HepG2 (cell line): Measurements from ENCODE around the gene CNPPD1. TPM values are rescaled to one million over a fixed set of nuclear protein-coding genes. Genes with fewer than 3 reads are reported as not detected.

Source experiments
- FOXK1 ChIP-seq: sonication (generic); formaldehyde crosslinking; IDR thresholded peaks from 2 replicates; pipeline ENCODE4 v1.4.0; 2020; ENCODE audit warnings: low read depth, missing genetic modification reagents, borderline replicate concordance
- GATA4 ChIP-seq: sonication (generic); IDR thresholded peaks from 2 replicates; pipeline ENCODE4 v1.6.1; 2016; ENCODE audit warnings: antibody characterized with exemption, low read depth, borderline replicate concordance
- HMGA1 ChIP-seq: sonication (generic); formaldehyde crosslinking; conservative IDR thresholded peaks from 2 replicates; pipeline ENCODE4 v1.4.0; 2020; ENCODE audit warnings: missing genetic modification reagents
- KDM5B ChIP-seq: sonication (generic); formaldehyde crosslinking; IDR thresholded peaks from 2 replicates; pipeline ENCODE4 v1.4.0; 2020; ENCODE audit warnings: missing genetic modification reagents, mild to moderate bottlenecking, borderline replicate concordance
- MED1 ChIP-seq: sonication (generic); formaldehyde crosslinking; IDR thresholded peaks from 2 replicates; pipeline ENCODE4 v1.4.0; 2020; ENCODE audit warnings: missing genetic modification reagents
- MTF2 ChIP-seq: sonication (generic); formaldehyde crosslinking; IDR thresholded peaks from 2 replicates; pipeline ENCODE4 v1.5.0; 2020; ENCODE audit warnings: missing genetic modification reagents, borderline replicate concordance
- REPIN1 ChIP-seq: sonication (generic); formaldehyde crosslinking; IDR thresholded peaks from 2 replicates; pipeline ENCODE4 v1.8.0; 2022; ENCODE audit warnings: missing genetic modification reagents, low read depth, mild to moderate bottlenecking, borderline replicate concordance
- TBL1XR1 ChIP-seq: fragments of 150-350 bp; IDR thresholded peaks from 2 replicates; pipeline ENCODE4 v1.6.1; 2014; ENCODE audit warnings: borderline replicate concordance, low read length; ENCODE audit not compliant: partially characterized antibody
- ZFP36 ChIP-seq: fragments of 150-350 bp; IDR thresholded peaks from 2 replicates; pipeline ENCODE4 v1.6.1; 2018; ENCODE audit warnings: borderline replicate concordance, low read length, low read depth; ENCODE audit not compliant: partially characterized antibody
- ZKSCAN5 ChIP-seq: sonication (generic); formaldehyde crosslinking; IDR thresholded peaks from 2 replicates; pipeline ENCODE4 v1.5.1; 2020; ENCODE audit warnings: mild to moderate bottlenecking, missing genetic modification reagents
- ZMAT5 ChIP-seq: sonication (generic); formaldehyde crosslinking; IDR thresholded peaks from 2 replicates; pipeline ENCODE4 v1.5.0; 2020; ENCODE audit warnings: mild to moderate bottlenecking, low read depth, missing genetic modification reagents, borderline replicate concordance
- ZNF609 ChIP-seq: sonication (generic); formaldehyde crosslinking; IDR thresholded peaks from 2 replicates; pipeline ENCODE4 v1.4.0; 2020; ENCODE audit warnings: mild to moderate bottlenecking, missing genetic modification reagents, borderline replicate concordance
- ZUFSP ChIP-seq: sonication (generic); formaldehyde crosslinking; IDR thresholded peaks from 2 replicates; pipeline ENCODE4 v1.9.0; 2021; ENCODE audit warnings: missing genetic modification reagents, mild to moderate bottlenecking, borderline replicate concordance
- ZZZ3 ChIP-seq: sonication (generic); formaldehyde crosslinking; IDR thresholded peaks from 2 replicates; pipeline ENCODE4 v1.4.0; 2020; ENCODE audit warnings: missing genetic modification reagents, mild to moderate bottlenecking, borderline replicate concordance
- polyA plus RNA-seq, 8 experiments: library from polyadenylated mRNA; depleted of rRNA in 3 of 8; stranded (reverse) in 7 of 8; unstranded in 1 of 8; fragments of >200 nt; fragmentation: Illumina TruSeq in 4 of 8; extraction: Trizol in 4 of 8; gene quantifications; 2 replicates each; pipeline versions ENCODE4 v1.2.1 to v1.2.3, GENCODE V29; 2011 to 2016; ENCODE audit warnings: low read depth in 4 of 8, missing spikeins in 1 of 8, mixed read lengths in 1 of 8; ENCODE audit not compliant: insufficient read depth in 1 of 8
- total RNA-seq, 5 experiments: library from RNA; depleted of rRNA; stranded (reverse); fragments of >200 nt; fragmentation: Illumina TruSeq; extraction: Trizol; gene quantifications; 2 replicates each; pipeline ENCODE4 v1.2.3, GENCODE V29; 2016; ENCODE audit warnings: low read depth in 1 of 5
- TF ChIP-seq, protein P1 (sequence below): sonication (generic); formaldehyde crosslinking; IDR thresholded peaks from 2 replicates; pipeline ENCODE4 v1.4.0; 2020; ENCODE audit warnings: missing genetic modification reagents

Gene CNPPD1
- total and polyA plus RNA-seq, 2 of the 13 experiments (the other 11 are each of a cell fraction or from before 2014, with no cell fraction given) = 35.5 to 49.4 TPM

DNA sequence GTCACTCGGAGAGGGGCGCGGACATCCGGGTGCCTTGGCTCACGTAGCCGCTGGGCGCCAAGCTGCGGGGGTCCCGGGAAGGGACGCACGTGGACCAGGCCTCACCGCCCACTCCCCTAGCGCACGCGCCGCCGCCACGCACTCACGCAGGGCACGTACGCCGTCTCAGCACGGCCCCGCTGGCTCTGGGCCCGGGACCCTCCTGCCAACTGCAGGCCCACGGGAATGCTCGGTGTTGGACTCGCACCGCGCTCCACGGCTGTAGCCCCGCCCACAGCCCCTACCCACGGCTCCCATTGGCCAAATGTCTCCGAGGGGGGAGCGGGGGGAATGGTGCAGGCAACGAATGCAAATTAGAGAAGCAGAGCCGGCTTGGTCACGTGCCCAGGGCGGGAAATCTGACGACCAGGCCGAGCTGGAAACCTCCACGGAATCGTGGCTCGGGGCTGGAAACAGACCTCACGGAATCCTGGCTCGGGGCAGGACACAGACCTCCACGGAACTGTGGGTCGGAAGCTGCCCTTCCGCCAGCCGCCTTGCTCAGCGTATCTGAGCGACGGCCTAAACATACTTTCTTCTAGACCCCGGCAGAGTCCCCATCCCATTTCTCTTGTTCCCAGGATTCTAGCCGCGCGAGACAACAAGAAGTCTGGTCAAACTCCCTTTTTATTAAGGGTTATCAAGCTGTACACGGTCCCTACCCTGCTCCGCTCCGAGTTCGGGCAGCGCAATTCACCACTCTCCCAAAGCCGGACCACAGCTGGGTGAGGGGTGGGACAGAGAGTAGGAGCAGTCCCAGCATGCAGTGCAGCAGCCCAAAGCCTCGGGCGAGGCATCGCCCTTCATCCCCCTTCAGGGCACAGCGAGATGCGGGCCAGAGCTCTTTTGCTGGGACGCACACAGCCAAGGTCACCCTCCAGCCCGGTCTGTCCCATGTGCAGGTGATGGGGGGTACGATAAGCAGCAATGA, 42.3 kb upstream of the CNPPD1 start, which contains the start of gene ABCB6 (continued):
- TF ChIP-seq HMGA1 (CRISPR knock-in tag) (no peak), ZZZ3 (peak; percentile 96), FOXK1 (CRISPR knock-in tag) (peak; percentile 61; the same call in 1 of the 2 replicates), MED1 (peak; percentile 85; the same call in 1 of the 2 replicates), ZNF609 (peak; percentile 85; the same call in 1 of the 2 replicates), ZKSCAN5 (no peak), GATA4 (peak; percentile 73; the same call in 1 of the 2 replicates), KDM5B (CRISPR knock-in tag) (peak; percentile 100), MTF2 (peak; percentile 94; the same call in 1 of the 2 replicates), ZUFSP (CRISPR knock-in tag) (no peak), ZFP36 (no peak), TBL1XR1 (no peak), REPIN1 (CRISPR knock-in tag) (peak; percentile 98), ZMAT5 (CRISPR knock-in tag) (no peak)
- TF ChIP-seq, protein P1, sequence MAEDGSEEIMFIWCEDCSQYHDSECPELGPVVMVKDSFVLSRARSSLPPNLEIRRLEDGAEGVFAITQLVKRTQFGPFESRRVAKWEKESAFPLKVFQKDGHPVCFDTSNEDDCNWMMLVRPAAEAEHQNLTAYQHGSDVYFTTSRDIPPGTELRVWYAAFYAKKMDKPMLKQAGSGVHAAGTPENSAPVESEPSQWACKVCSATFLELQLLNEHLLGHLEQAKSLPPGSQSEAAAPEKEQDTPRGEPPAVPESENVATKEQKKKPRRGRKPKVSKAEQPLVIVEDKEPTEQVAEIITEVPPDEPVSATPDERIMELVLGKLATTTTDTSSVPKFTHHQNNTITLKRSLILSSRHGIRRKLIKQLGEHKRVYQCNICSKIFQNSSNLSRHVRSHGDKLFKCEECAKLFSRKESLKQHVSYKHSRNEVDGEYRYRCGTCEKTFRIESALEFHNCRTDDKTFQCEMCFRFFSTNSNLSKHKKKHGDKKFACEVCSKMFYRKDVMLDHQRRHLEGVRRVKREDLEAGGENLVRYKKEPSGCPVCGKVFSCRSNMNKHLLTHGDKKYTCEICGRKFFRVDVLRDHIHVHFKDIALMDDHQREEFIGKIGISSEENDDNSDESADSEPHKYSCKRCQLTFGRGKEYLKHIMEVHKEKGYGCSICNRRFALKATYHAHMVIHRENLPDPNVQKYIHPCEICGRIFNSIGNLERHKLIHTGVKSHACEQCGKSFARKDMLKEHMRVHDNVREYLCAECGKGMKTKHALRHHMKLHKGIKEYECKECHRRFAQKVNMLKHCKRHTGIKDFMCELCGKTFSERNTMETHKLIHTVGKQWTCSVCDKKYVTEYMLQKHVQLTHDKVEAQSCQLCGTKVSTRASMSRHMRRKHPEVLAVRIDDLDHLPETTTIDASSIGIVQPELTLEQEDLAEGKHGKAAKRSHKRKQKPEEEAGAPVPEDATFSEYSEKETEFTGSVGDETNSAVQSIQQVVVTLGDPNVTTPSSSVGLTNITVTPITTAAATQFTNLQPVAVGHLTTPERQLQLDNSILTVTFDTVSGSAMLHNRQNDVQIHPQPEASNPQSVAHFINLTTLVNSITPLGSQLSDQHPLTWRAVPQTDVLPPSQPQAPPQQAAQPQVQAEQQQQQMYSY (CRISPR knock-in tag) = no peak
